IMR-90 (cell line): ENCODE measurements around the gene USB1. TPM values are rescaled to one million over a fixed set of nuclear protein-coding genes. Genes with fewer than 3 reads are reported as not detected.

Experiments
- ATAC-seq: fragments of 200-7000 bp; cut with Tn5 transposase; 2 replicates; pipeline ENCODE4 v1.9.1; 2020; ENCODE audit warnings: low read depth, mild to moderate bottlenecking, moderate library complexity
- BruUV-seq: library from RNA; stranded (reverse); fragments of 400-500 nt; replicated peaks from 2 replicates; lab custom pipeline; 2021; lab: Mats Ljungman, UMichigan
- CTCF ChIA-PET: fragments of 300-600 bp; formaldehyde crosslinking; extraction: SDS; loops from one replicate; lab custom pipeline; 2021; ENCODE audit warnings: antibody characterized with exemption; lab: Yijun Ruan, JAX
- POLR2A ChIA-PET: fragments of 300-600 bp; sonication (Branson Sonifier 250); formaldehyde crosslinking; loops from one replicate; lab custom pipeline; 2022; ENCODE audit warnings: antibody characterized with exemption; ENCODE audit not compliant: unreplicated experiment; lab: Charles Lee
- DNase-seq: peaks from one replicate; pipeline ENCODE4 v3.0.0; 2013
- H2AFZ ChIP-seq: replicated peaks from 2 replicates; pipeline ENCODE3; 2013; ENCODE audit warnings: low read length, mild to moderate bottlenecking; ENCODE audit not compliant: poor library complexity
- H2AK5ac ChIP-seq: 2 replicates; pipeline ENCODE4 v1.6.1; 2013; ENCODE audit warnings: low read depth, low read length, inconsistent platforms
- H2AK9ac ChIP-seq: replicated peaks from 2 replicates; pipeline ENCODE3; 2013; ENCODE audit warnings: mild to moderate bottlenecking, low read depth, low read length, moderate library complexity; ENCODE audit not compliant: poor library complexity
- H2BK120ac ChIP-seq: 2 replicates; pipeline ENCODE4 v1.6.1; 2013; ENCODE audit warnings: low read depth, low read length, inconsistent platforms
- H2BK15ac ChIP-seq: 3 replicates; pipeline ENCODE4 v1.6.1; 2013; ENCODE audit warnings: low read depth, low read length, inconsistent platforms
- H2BK20ac ChIP-seq: 2 replicates; pipeline ENCODE4 v1.6.1; 2013; ENCODE audit warnings: low read depth, mild to moderate bottlenecking, inconsistent platforms, low read length, moderate library complexity
- H2BK5ac ChIP-seq: 2 replicates; pipeline ENCODE4 v1.6.1; 2013; ENCODE audit warnings: mild to moderate bottlenecking, low read depth, low read length, inconsistent platforms; ENCODE audit not compliant: poor library complexity, severe bottlenecking
- H3K14ac ChIP-seq: replicated peaks from 2 replicates; pipeline ENCODE4 v1.6.1; 2013; ENCODE audit warnings: low read depth, low read length, inconsistent platforms
- H3K18ac ChIP-seq: 2 replicates; pipeline ENCODE4 v1.6.1; 2013; ENCODE audit warnings: low read depth, low read length, control low read depth
- H3K23ac ChIP-seq: 2 replicates; pipeline ENCODE4 v1.6.1; 2013; ENCODE audit warnings: low read depth, low read length, inconsistent platforms
- H3K27ac ChIP-seq: 2 replicates; pipeline ENCODE4 v1.5.1; 2013; ENCODE audit warnings: mild to moderate bottlenecking, control low read depth, low read length; ENCODE audit not compliant: insufficient read depth
- H3K27me3 ChIP-seq: 2 replicates; pipeline ENCODE4 v1.6.1; 2013; ENCODE audit warnings: low read length; ENCODE audit not compliant: control insufficient read depth, insufficient read depth
- H3K36me3 ChIP-seq: 2 replicates; pipeline ENCODE4 v1.6.1; 2013; ENCODE audit warnings: low read length, mixed read lengths; ENCODE audit not compliant: control insufficient read depth, insufficient read depth
- H3K4ac ChIP-seq: 2 replicates; pipeline ENCODE4 v1.6.1; 2013; ENCODE audit warnings: low read depth, low read length, inconsistent platforms
- H3K4me1 ChIP-seq: 2 replicates; pipeline ENCODE4 v1.6.1; 2013; ENCODE audit warnings: low read length, mixed read lengths; ENCODE audit not compliant: control insufficient read depth, insufficient read depth
- H3K4me2 ChIP-seq: 2 replicates; pipeline ENCODE4 v1.6.1; 2013; ENCODE audit warnings: low read depth, mild to moderate bottlenecking, control low read depth, low read length, moderate library complexity
- H3K4me3 ChIP-seq: 2 replicates; pipeline ENCODE4 v1.5.1; 2013; ENCODE audit warnings: low read depth, mild to moderate bottlenecking, control low read depth, low read length, moderate library complexity; ENCODE audit not compliant: insufficient read depth
- H3K56ac ChIP-seq: 2 replicates; pipeline ENCODE4 v1.6.1; 2013; ENCODE audit warnings: low read length, inconsistent platforms; ENCODE audit not compliant: insufficient read depth; ENCODE audit errors: extremely low read depth
- H3K79me1 ChIP-seq, 2 experiments: 2 replicates each; pipeline ENCODE4 v1.6.1; 2013; ENCODE audit warnings: low read length in 2 of 2, inconsistent platforms in 1 of 2, low read depth in 1 of 2
- H3K9ac ChIP-seq: 2 replicates; pipeline ENCODE4 v1.6.1; 2013; ENCODE audit warnings: low read depth, low read length, control low read depth
- H3K9me1 ChIP-seq: 2 replicates; pipeline ENCODE4 v1.6.1; 2013; ENCODE audit warnings: low read length, inconsistent platforms; ENCODE audit not compliant: insufficient read depth
- H3K9me3 ChIP-seq: 2 replicates; pipeline ENCODE4 v1.6.1; 2013; ENCODE audit warnings: low read length; ENCODE audit not compliant: control insufficient read depth, insufficient read depth
- H4K20me1 ChIP-seq: 2 replicates; pipeline ENCODE4 v1.6.1; 2013; ENCODE audit warnings: low read length, inconsistent platforms; ENCODE audit not compliant: insufficient read depth
- H4K5ac ChIP-seq: 2 replicates; pipeline ENCODE4 v1.6.1; 2013; ENCODE audit warnings: mild to moderate bottlenecking, low read depth, low read length, control low read depth
- H4K8ac ChIP-seq, 2 experiments: 2 replicates each; pipeline ENCODE4 v1.6.1; 2013; ENCODE audit warnings: low read depth in 2 of 2, low read length in 2 of 2, control low read depth in 1 of 2, inconsistent platforms in 1 of 2
- H4K91ac ChIP-seq: 2 replicates; pipeline ENCODE4 v1.6.1; 2013; ENCODE audit warnings: low read depth, low read length, inconsistent platforms; ENCODE audit not compliant: insufficient read depth
- BHLHE40 ChIP-seq: fragments of 150-350 bp; IDR thresholded peaks from 2 replicates; pipeline ENCODE4 v1.6.1; 2016; ENCODE audit warnings: mild to moderate bottlenecking, low read depth, low read length
- CEBPB ChIP-seq: IDR thresholded peaks from 2 replicates; pipeline ENCODE4 v1.6.1; 2012; ENCODE audit warnings: low read depth, low read length, improper control_type of control experiment
- CHD1 ChIP-seq: IDR thresholded peaks from 2 replicates; pipeline ENCODE4 v1.6.1; 2012; ENCODE audit warnings: low read depth, low read length, improper control_type of control experiment
- CTCF ChIP-seq: conservative IDR thresholded peaks from 2 replicates; pipeline ENCODE4 v1.5.1; 2012; ENCODE audit warnings: mild to moderate bottlenecking, low read depth, low read length, improper control_type of control experiment
- ELK1 ChIP-seq: fragments of 150-350 bp; IDR thresholded peaks from 2 replicates; pipeline ENCODE4 v1.6.1; 2016; ENCODE audit warnings: low read depth, mild to moderate bottlenecking, low read length, moderate library complexity, borderline replicate concordance
- FOS ChIP-seq: fragments of 150-350 bp; IDR thresholded peaks from 2 replicates; pipeline ENCODE4 v1.6.1; 2016; ENCODE audit warnings: low read depth, low read length
- MAFK ChIP-seq: IDR thresholded peaks from 2 replicates; pipeline ENCODE4 v1.6.1; 2012; ENCODE audit warnings: low read depth, low read length, improper control_type of control experiment
- MAZ ChIP-seq: IDR thresholded peaks from 2 replicates; pipeline ENCODE4 v1.6.1; 2012; ENCODE audit warnings: low read depth, mild to moderate bottlenecking, low read length, improper control_type of control experiment, moderate library complexity, borderline replicate concordance
- NFE2L2 ChIP-seq: fragments of 150-350 bp; IDR thresholded peaks from 2 replicates; pipeline ENCODE4 v1.6.1; 2016; ENCODE audit warnings: low read depth, mild to moderate bottlenecking, low read length
- POLR2A ChIP-seq: IDR thresholded peaks from 2 replicates; pipeline ENCODE4 v1.6.1; 2012; ENCODE audit warnings: mild to moderate bottlenecking, low read depth, low read length
- RCOR1 ChIP-seq: IDR thresholded peaks from 2 replicates; pipeline ENCODE4 v1.6.1; 2012; ENCODE audit warnings: mild to moderate bottlenecking, low read length, improper control_type of control experiment; ENCODE audit not compliant: insufficient replicate concordance
- RFX5 ChIP-seq: IDR thresholded peaks from 2 replicates; pipeline ENCODE4 v1.8.0; 2012; ENCODE audit warnings: low read depth, mild to moderate bottlenecking, low read length, moderate library complexity
- SMC3 ChIP-seq: fragments of 150-350 bp; IDR thresholded peaks from 2 replicates; pipeline ENCODE4 v1.6.1; 2016; ENCODE audit warnings: low read depth, mild to moderate bottlenecking, antibody characterized with exemption, low read length, moderate library complexity
- USF2 ChIP-seq: fragments of 150-350 bp; IDR thresholded peaks from 2 replicates; pipeline ENCODE4 v1.6.1; 2017; ENCODE audit warnings: mild to moderate bottlenecking, antibody characterized with exemption, low read length, low read depth
- WGBS, 2 experiments: methylation state at CpG; one replicate each; pipeline versions ENCODE4 v1.1.5 to v1.1.7; 2013; ENCODE audit warnings: missing lambda C conversion rate in 2 of 2; ENCODE audit not compliant: insufficient read length in 1 of 2; ENCODE audit errors: extremely low coverage in 2 of 2; 5-methylcytosine and 5-hydroxymethylcytosine counted together
- dilution Hi-C: fragments of 300-500 bp; cut with HindIII; formaldehyde crosslinking; loops from one replicate; pipeline ENCODE4 v1.14.3; 2018; ENCODE audit warnings: low sequenced_read_pairs; ENCODE audit not compliant: unreplicated experiment
- in situ Hi-C: fragments of 300-500 bp; cut with MboI; formaldehyde crosslinking; loops from 3 replicates; pipeline ENCODE4 v1.14.3; 2019; ENCODE audit warnings: low sequenced_read_pairs, inconsistent platforms, mixed read lengths
- intact Hi-C: fragments of 100-400 bp; cut with micrococcal nuclease; formaldehyde crosslinking; loops from 2 replicates; pipeline ENCODE4 v1.10.0; 2022
- polyA plus RNA-seq, 3 experiments: library from polyadenylated mRNA; depleted of rRNA; stranded (reverse); fragments of >200 nt; gene quantifications; 2 replicates each; pipeline ENCODE4 v1.2.3, GENCODE V29; 2012; ENCODE audit warnings: low replicate concordance in 1 of 3
- total RNA-seq: library from RNA; depleted of rRNA; stranded (reverse); fragments of >200 nt; gene quantifications from 2 replicates; pipeline ENCODE4 v1.2.3, GENCODE V29; 2012

Gene USB1
- total and polyA plus RNA-seq, 2 of the 4 experiments (the other 2 are of a cell fraction) = 45.9 to 94.9 TPM

- Histone ChIP-seq H3K9me3 (no peaks in the 10 kb centered on the region), H3K4ac (no peak overlapping the region), H4K20me1 (peaks cover 9% of the 10 kb centered on the region; the same call in 1 of the 2 replicates), H4K5ac (no peak overlapping the region), H4K8ac (no peak overlapping the region), H4K91ac (no peak overlapping the region), H3K56ac (no peak overlapping the region), H3K14ac (no peak overlapping the region), H3K23ac (no peak overlapping the region), H2BK15ac (no peak overlapping the region), H3K18ac (no peak overlapping the region), H3K36me3 (no peaks in the 10 kb centered on the region), H3K4me1 (peaks cover 16% of the 10 kb centered on the region), H3K27ac (no peak overlapping the region), H2BK20ac (no peak overlapping the region), H3K9ac (no peak overlapping the region), H2AK5ac (no peak overlapping the region), H3K27me3 (peaks cover 35% of the 10 kb centered on the region), H3K4me3 (peak overlapping the region; percentile 15; the same call in 1 of the 2 replicates), H3K9me1 (peaks cover 4% of the 10 kb centered on the region; the same call in 1 of the 2 replicates), H3K4me2 (peak overlapping the region; percentile 84), H2AK9ac (peak overlapping the region; percentile 58), H3K79me1 (no peaks in the 10 kb centered on the region), H2AFZ (peak overlapping the region; percentile 84), H2BK120ac (no peak overlapping the region), H2BK5ac (no peak overlapping the region)
- in situ Hi-C loops = loop anchor here (5.0 kb wide), 1 partner anchor 103 kb away; the partner anchor contains the start of gene CFAP20
- 0% methylated on average over 1 of the region's 57 CpGs; no CpG with 5 or more reads in 1 of the 2 experiments for WGBS, 2 experiments
- dilution Hi-C loops = no loop called here
- ChIA-PET POLR2A (interaction anchor here (1.2 kb wide), 1 partner anchor 97 kb away, joined by 3 read pairs; no protein-coding TSS in a partner anchor), CTCF (interaction anchor here (2.5 kb wide), 1 partner anchor 97 kb away, joined by 17 read pairs; no protein-coding TSS in a partner anchor)
- DNase-seq = no peak
- ATAC-seq = no peak
- BruUV-seq = no TSS peak
- intact Hi-C loops = loop anchor here (5.0 kb wide), 1 partner anchor 283 kb away; no protein-coding TSS in a partner anchor
- TF ChIP-seq CTCF = no peak
- no peak for TF ChIP-seq SMC3
- no peak for TF ChIP-seq ELK1
- no peak for TF ChIP-seq FOS
- TF ChIP-seq MAFK = no peak
- TF ChIP-seq POLR2A = no peak
- no peak for TF ChIP-seq MAZ
- TF ChIP-seq USF2 = no peak
- no peak for TF ChIP-seq CEBPB
- no peak for TF ChIP-seq RFX5
- TF ChIP-seq RCOR1 = no peak
- TF ChIP-seq CHD1 = no peak
- no peak for TF ChIP-seq NFE2L2
- TF ChIP-seq BHLHE40 = no peak
These were observed 23.5 kb downstream of the USB1 start for GRCh38 chr16:58024486-58025350.
